Fibroblast of mammary gland (primary cell): ENCODE results near the gene TYRO3.

Experiments
- DNase-seq: peaks from one replicate; pipeline ENCODE4 v3.0.0-alpha.2; 2010; ENCODE audit warnings: low read depth
- H3K4me3 ChIP-seq: 2 replicates; pipeline ENCODE4 v1.5.1; 2011; ENCODE audit warnings: low read depth, mild to moderate bottlenecking, low read length, moderate library complexity; ENCODE audit not compliant: control insufficient read depth
- TF ChIP-seq, protein P1 (sequence below): conservative IDR thresholded peaks from 2 replicates; pipeline ENCODE4 v1.5.1; 2011; ENCODE audit warnings: low read depth, low read length, inconsistent platforms; ENCODE audit not compliant: control insufficient read depth, insufficient read depth

TYRO3 gene

DNA sequence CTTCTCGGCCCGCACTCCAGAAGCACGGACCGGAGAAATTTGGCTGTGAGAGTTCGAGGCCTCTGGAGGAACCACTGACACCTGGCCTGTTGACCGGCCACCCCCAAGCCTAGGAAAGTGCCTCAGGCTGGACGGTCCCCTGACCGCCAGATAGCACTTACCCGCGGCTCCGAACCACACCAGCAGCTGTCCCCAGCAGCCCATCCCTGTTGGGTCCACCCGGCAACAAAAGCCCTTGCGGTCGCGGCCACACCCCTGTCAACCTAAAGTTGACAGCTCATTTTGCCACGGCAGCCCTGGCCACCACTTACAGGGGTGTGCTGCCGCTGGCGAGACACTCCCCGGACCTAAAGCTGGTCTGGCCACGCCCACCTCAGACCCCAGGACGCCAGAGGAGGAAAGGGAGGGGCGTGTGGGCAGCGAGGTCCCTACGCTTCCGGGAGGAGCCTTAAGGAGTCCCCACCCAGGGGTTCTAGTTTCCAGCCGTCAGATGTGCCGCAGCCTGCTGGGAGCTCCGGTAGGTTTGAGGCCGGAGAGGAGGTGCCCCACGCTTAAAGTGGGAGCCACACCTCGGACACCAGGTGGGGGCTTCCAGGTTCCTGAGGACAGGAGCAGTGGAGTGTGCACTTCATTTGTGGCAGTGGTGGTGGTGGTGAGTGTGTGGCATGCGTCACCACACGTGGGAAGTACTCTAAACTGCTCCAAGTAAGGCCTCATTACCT, 45.3 kb upstream of the TYRO3 start, which contains the start of gene LTK:
TSS of gene LTK (minus strand) at position 322 of the 722 bp plus-strand sequence. CDS start at position 204, 118 bp downstream.
- H3K4me3 ChIP-seq = peak within 1 kb of the TSS; percentile 12
- no peak for DNase-seq
- TF ChIP-seq, protein P1, sequence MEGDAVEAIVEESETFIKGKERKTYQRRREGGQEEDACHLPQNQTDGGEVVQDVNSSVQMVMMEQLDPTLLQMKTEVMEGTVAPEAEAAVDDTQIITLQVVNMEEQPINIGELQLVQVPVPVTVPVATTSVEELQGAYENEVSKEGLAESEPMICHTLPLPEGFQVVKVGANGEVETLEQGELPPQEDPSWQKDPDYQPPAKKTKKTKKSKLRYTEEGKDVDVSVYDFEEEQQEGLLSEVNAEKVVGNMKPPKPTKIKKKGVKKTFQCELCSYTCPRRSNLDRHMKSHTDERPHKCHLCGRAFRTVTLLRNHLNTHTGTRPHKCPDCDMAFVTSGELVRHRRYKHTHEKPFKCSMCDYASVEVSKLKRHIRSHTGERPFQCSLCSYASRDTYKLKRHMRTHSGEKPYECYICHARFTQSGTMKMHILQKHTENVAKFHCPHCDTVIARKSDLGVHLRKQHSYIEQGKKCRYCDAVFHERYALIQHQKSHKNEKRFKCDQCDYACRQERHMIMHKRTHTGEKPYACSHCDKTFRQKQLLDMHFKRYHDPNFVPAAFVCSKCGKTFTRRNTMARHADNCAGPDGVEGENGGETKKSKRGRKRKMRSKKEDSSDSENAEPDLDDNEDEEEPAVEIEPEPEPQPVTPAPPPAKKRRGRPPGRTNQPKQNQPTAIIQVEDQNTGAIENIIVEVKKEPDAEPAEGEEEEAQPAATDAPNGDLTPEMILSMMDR = no peak

DNA sequence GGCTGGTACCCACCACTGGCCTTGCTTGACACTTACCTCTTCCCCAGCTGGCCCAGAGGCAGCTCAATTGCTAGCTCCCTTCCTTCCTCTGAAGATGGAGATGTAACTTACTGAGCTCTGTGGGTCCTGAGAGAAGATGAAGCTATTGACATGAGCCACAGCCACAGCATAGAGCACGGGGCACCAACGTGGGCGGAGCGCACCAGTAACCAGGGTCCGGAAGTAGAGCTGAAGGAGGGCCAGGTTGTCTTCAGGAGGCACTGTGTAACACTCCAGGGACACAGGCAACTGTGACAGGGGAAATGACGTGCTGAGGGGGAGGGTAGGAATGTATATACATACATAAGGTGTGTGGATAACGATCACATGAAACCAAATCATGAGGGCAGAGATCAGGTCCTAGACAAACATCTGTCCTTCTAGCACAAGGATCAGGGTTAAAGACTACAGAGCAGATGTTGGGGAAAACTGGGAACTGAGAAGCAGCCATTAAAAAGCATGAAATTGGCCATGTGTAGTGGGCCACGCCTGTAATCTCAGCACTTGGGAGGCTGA, 41.0 kb upstream of the TYRO3 start:
- TF ChIP-seq, protein P1 = no peak
- DNase-seq = no peak
- no peak overlapping the region for H3K4me3 ChIP-seq

DNA sequence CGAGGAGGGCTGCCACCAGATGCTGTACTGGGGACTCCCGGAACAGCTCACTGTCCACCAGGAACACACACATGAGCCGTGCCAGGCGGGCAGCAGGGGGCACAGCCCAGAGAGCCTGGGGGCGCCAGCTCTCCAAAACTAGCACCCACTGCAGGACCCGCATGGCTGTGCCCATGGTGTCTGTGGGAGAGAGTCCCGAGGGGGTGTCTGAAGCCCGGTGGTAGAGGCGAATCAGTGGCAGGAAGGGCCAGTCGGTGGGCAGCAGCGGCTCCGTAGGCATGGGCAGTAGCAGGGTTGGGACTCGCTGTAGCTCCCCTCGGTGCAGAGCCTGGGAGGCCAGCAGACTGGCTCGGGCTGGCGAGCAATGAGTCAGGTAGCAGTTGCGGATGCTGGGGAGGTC, 38.4 kb upstream of the TYRO3 start:
- DNase-seq = no peak
- TF ChIP-seq, protein P1 = no peak
- H3K4me3 ChIP-seq = no peak overlapping the region

DNA sequence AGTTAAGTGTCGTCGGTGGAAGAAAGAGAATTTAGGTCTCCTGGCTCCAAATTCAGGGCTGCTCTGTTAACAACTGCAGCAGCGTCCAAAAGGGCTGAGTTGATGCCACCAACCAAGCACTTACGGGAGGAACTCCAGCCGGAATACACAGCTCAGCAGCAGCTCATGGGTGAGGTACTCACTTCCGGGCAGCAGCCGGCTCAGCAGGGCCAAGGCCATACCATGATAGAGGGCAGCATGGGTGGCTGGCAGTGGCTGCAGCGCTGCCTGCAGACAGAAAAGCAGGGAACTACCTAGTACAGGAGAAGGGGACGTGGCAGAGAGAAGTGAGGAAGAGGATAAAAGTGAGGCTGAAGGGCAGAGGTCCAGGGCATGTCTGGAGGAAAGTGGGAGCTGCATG, 37.4 kb upstream of the TYRO3 start:
- no peak overlapping the region for H3K4me3 ChIP-seq
- no peak for DNase-seq
- TF ChIP-seq, protein P1 = no peak

DNA sequence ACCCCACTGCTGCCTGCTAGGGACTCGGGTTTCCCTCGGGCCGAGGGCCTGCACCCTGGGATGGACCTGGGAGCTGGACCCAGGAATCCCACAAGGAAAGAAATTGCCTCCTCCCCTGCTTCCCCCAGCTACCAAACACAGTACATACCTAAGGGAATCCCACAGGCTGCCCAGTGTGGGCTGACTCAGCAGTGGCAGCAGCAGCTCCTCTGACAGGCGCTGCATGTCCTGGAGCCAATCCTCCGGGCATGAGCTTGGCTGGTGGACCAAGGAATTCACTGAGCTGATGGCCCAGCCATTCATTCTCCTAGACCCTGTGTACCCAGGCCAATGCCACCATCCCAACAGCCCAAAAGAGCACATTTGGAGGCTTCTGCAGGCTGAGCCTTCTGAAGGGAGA, 35.9 kb upstream of the TYRO3 start:
- DNase-seq = no peak
- H3K4me3 ChIP-seq = no peak overlapping the region
- TF ChIP-seq, protein P1 = no peak

DNA sequence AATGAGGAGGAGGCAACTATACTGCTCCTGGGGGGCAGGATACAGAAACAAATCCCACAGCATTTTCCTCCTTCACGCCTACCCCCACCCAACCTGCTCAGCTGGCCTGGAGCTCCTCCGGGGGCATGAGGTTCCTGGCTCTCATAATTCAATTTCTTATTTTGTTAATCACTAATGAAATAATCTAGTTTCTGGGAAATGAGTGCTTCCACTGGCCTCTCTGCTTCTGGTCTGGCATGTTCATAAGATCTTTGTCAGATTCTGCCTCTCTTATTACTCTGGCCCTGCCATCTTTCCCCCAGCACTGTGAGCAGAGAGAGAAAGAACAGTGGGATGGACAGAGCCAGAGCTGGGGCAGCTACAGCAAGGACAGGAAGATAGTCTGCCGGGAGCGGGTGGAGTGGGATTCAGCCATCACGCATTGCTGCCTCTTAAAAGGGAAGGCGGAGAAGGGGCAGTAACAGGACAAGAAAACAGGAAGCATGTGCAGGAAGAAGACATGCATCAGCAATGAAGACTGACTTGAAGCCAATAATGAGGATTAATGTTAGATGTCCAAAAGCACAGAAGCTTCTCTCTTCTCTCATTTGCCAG, 28.6 kb upstream of the TYRO3 start:
- H3K4me3 ChIP-seq = no peak overlapping the region
- no peak for DNase-seq
- TF ChIP-seq, protein P1 = no peak
